ENCODE measurements around the gene TSBP1.

TSBP1 gene

DNA sequence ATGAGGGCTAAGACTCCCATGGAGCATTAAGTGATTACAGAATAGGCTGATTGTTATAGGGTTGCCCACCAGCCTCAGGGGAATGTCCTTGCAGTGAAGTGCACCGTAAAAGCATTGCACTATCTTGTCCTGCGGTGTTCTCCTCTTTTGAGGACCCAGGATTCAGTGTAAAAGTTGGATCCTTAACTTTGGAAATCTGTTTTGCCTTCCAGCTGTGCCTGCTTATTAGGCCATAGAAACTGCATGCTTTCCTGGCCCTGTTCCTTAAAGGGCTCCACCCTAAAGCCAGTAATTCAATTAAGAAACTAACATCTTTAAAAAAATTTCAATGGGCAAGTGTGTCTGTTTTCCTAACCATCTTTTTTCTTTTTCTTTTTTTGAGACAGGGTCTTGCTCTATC, 122.4 kb downstream of the TSBP1 start:
- no peaks in the 10 kb centered on the region for H3K9me2 ChIP-seq (replicated peaks; ENCODE audit: control insufficient read depth, low read length)
- no peak overlapping the region for H3K4me2 ChIP-seq (ENCODE audit: low read length)
- H3K36me3 ChIP-seq (ENCODE audit: control insufficient read depth, low read length), result no peaks in the 10 kb centered on the region
- no peak overlapping the region for H3K4me3 ChIP-seq (ENCODE audit: low read length)
- H3K79me2 ChIP-seq (ENCODE audit: control insufficient read depth, low read length), result no peaks in the 10 kb centered on the region
- peaks cover 19% of the 10 kb centered on the region for H3K4me1 ChIP-seq (ENCODE audit: control insufficient read depth, low read length)
- peaks cover 12% of the 10 kb centered on the region for H3K9me3 ChIP-seq (ENCODE audit: control insufficient read depth, insufficient read depth, low read length)
- no peaks in the 10 kb centered on the region for H3K27me3 ChIP-seq (ENCODE audit: control insufficient read depth, low read length)
- H3F3A ChIP-seq (ENCODE audit: control insufficient read depth, insufficient read depth), result peaks cover 2% of the 10 kb centered on the region; the same call in 1 of the 2 replicates
- H3K27ac ChIP-seq (ENCODE audit: low read depth, low read length), result no peak overlapping the region
- H4K20me1 ChIP-seq (ENCODE audit: control insufficient read depth, insufficient read depth, low read depth, low read length), result no peaks in the 10 kb centered on the region
- TF ChIP-seq, protein P1, sequence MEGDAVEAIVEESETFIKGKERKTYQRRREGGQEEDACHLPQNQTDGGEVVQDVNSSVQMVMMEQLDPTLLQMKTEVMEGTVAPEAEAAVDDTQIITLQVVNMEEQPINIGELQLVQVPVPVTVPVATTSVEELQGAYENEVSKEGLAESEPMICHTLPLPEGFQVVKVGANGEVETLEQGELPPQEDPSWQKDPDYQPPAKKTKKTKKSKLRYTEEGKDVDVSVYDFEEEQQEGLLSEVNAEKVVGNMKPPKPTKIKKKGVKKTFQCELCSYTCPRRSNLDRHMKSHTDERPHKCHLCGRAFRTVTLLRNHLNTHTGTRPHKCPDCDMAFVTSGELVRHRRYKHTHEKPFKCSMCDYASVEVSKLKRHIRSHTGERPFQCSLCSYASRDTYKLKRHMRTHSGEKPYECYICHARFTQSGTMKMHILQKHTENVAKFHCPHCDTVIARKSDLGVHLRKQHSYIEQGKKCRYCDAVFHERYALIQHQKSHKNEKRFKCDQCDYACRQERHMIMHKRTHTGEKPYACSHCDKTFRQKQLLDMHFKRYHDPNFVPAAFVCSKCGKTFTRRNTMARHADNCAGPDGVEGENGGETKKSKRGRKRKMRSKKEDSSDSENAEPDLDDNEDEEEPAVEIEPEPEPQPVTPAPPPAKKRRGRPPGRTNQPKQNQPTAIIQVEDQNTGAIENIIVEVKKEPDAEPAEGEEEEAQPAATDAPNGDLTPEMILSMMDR (IDR thresholded peaks at IDR 0.05; ENCODE audit: low read depth, low read length, poor library complexity, severe bottlenecking), result no peak
- no peak for TF ChIP-seq EZH2phosphoT487 (IDR thresholded peaks at IDR 0.05; ENCODE audit: borderline replicate concordance, low read length)

DNA sequence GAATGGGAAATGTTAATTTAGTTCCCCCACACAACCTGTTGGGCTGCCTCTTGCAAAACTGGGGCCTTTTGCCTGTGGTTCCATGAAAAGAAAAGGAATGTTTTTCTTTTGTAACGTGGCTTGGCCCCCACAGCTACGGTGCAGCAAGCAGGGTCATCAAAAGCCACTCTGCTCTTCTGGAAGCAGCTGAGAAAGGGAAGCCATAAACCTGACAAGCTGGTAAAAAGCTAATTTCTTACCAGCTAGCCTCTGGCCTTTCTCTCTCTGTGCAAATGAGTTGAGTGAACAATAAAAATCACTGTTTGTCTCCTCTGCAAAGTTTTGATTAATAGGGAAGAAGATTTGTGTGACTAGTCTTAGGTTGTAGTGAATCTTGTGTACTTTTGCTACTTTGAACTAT, 124.3 kb downstream of the TSBP1 start:
- no peaks in the 10 kb centered on the region for H3K9me2 ChIP-seq (replicated peaks; ENCODE audit: control insufficient read depth, low read length)
- no peaks in the 10 kb centered on the region for H3K27me3 ChIP-seq (ENCODE audit: control insufficient read depth, low read length)
- H3F3A ChIP-seq (ENCODE audit: control insufficient read depth, insufficient read depth), result no peaks in the 10 kb centered on the region
- no peak overlapping the region for H3K4me3 ChIP-seq (ENCODE audit: low read length)
- no peak overlapping the region for H3K27ac ChIP-seq (ENCODE audit: low read depth, low read length)
- no peaks in the 10 kb centered on the region for H4K20me1 ChIP-seq (ENCODE audit: control insufficient read depth, insufficient read depth, low read depth, low read length)
- no peak overlapping the region for H3K4me2 ChIP-seq (ENCODE audit: low read length)
- H3K79me2 ChIP-seq (ENCODE audit: control insufficient read depth, low read length), result no peaks in the 10 kb centered on the region
- TF ChIP-seq, protein P1 (IDR thresholded peaks at IDR 0.05; ENCODE audit: low read depth, low read length, poor library complexity, severe bottlenecking), result no peak
- TF ChIP-seq EZH2phosphoT487 (IDR thresholded peaks at IDR 0.05; ENCODE audit: borderline replicate concordance, low read length), result no peak
- H3K36me3 ChIP-seq (ENCODE audit: control insufficient read depth, low read length), result no peaks in the 10 kb centered on the region
- H3K9me3 ChIP-seq (ENCODE audit: control insufficient read depth, insufficient read depth, low read length), result peaks cover 12% of the 10 kb centered on the region
- H3K4me1 ChIP-seq (ENCODE audit: control insufficient read depth, low read length), result peaks cover 15% of the 10 kb centered on the region

DNA sequence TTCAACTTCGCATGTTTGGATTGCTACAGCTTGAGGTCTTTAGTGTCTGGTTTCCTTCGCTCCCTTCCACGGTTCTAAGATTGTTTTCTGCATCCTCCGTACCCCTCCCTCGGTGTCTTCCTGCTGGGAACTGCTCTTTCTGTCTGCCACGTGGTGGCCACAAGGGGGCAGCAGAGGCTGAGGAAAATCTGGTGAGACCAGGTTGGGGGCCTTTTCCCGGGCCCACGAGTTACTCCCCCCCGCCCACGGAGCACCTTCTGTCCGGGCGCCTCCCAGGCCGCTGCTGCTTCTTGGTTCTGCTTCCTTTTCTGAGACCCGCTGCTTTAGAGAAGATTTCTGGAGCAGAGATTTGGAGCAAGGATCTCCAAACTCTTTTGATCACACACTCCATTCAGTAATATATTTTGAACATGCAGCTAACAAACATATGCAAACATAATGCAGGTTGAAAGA, 126.7 kb downstream of the TSBP1 start:
- H3F3A ChIP-seq (ENCODE audit: control insufficient read depth, insufficient read depth), result no peaks in the 10 kb centered on the region
- H3K36me3 ChIP-seq (ENCODE audit: control insufficient read depth, low read length), result no peaks in the 10 kb centered on the region
- H4K20me1 ChIP-seq (ENCODE audit: control insufficient read depth, insufficient read depth, low read depth, low read length), result no peaks in the 10 kb centered on the region
- H3K79me2 ChIP-seq (ENCODE audit: control insufficient read depth, low read length), result no peaks in the 10 kb centered on the region
- peaks cover 15% of the 10 kb centered on the region for H3K4me1 ChIP-seq (ENCODE audit: control insufficient read depth, low read length)
- no peak overlapping the region for H3K27ac ChIP-seq (ENCODE audit: low read depth, low read length)
- H3K9me2 ChIP-seq (replicated peaks; ENCODE audit: control insufficient read depth, low read length), result no peaks in the 10 kb centered on the region
- TF ChIP-seq EZH2phosphoT487 (IDR thresholded peaks at IDR 0.05; ENCODE audit: borderline replicate concordance, low read length), result no peak
- TF ChIP-seq, protein P1 (IDR thresholded peaks at IDR 0.05; ENCODE audit: low read depth, low read length, poor library complexity, severe bottlenecking), result peak; percentile 92
- H3K4me3 ChIP-seq (ENCODE audit: low read length), result peak overlapping the region; percentile 18
- peaks cover 12% of the 10 kb centered on the region for H3K9me3 ChIP-seq (ENCODE audit: control insufficient read depth, insufficient read depth, low read length)
- no peaks in the 10 kb centered on the region for H3K27me3 ChIP-seq (ENCODE audit: control insufficient read depth, low read length)
- H3K4me2 ChIP-seq (ENCODE audit: low read length), result peak overlapping the region; percentile 67
